Measurements from ENCODE around the gene OXLD1.

Gene OXLD1

GRCh38 chr17:81696218-81696941, 30.0 kb upstream of the OXLD1 start:
- Histone ChIP-seq H3K9me3 (ENCODE audit: low read depth, low read length) (no peaks in the 10 kb centered on the region), H3K27ac (no peak overlapping the region), H3K4me3 (no peak overlapping the region), H3K9ac (ENCODE audit: insufficient read length) (no peak overlapping the region), H3K36me3 (ENCODE audit: insufficient read depth, low read length) (peaks cover 79% of the 10 kb centered on the region)
- no peak for DNase-seq (ENCODE audit: low read depth, low spot score)
- no peak for TF ChIP-seq FOXP2 (optimal IDR thresholded peaks at IDR 0.05; ENCODE audit: control extremely low read depth, extremely low read length, insufficient read depth)
- TF ChIP-seq EZH2 (IDR thresholded peaks at IDR 0.05), result no peak
- TF ChIP-seq POLR2AphosphoS5 (IDR thresholded peaks at IDR 0.05; ENCODE audit: borderline replicate concordance, low read depth, low read length), result peak; percentile 15; the same call in 1 of the 2 replicates

GRCh38 chr17:81695801-81696200, 29.4 kb upstream of the OXLD1 start:
- no peak for TF ChIP-seq FOXP2 (optimal IDR thresholded peaks at IDR 0.05; ENCODE audit: control extremely low read depth, extremely low read length, insufficient read depth)
- TF ChIP-seq POLR2AphosphoS5 (IDR thresholded peaks at IDR 0.05; ENCODE audit: borderline replicate concordance, low read depth, low read length), result no peak
- TF ChIP-seq EZH2 (IDR thresholded peaks at IDR 0.05), result no peak
- Histone ChIP-seq H3K9me3 (ENCODE audit: low read depth, low read length) (no peaks in the 10 kb centered on the region), H3K4me3 (no peak overlapping the region), H3K27ac (no peak overlapping the region), H3K36me3 (ENCODE audit: insufficient read depth, low read length) (peaks cover 76% of the 10 kb centered on the region), H3K9ac (ENCODE audit: insufficient read length) (no peak overlapping the region)
- DNase-seq (ENCODE audit: low read depth, low spot score), result no peak

- Histone ChIP-seq H3K36me3 (ENCODE audit: insufficient read depth, low read length) (peaks cover 78% of the 10 kb centered on the region), H3K4me3 (no peak overlapping the region), H3K9me3 (ENCODE audit: low read depth, low read length) (no peaks in the 10 kb centered on the region), H3K27ac (no peak overlapping the region), H3K9ac (ENCODE audit: insufficient read length) (no peak overlapping the region)
- DNase-seq (ENCODE audit: low read depth, low spot score), result no peak
- TF ChIP-seq POLR2AphosphoS5 (IDR thresholded peaks at IDR 0.05; ENCODE audit: borderline replicate concordance, low read depth, low read length) (no peak; the same call in 1 of the 2 replicates), EZH2 (IDR thresholded peaks at IDR 0.05) (no peak), FOXP2 (optimal IDR thresholded peaks at IDR 0.05; ENCODE audit: control extremely low read depth, extremely low read length, insufficient read depth) (no peak)
These were observed 28.8 kb upstream of the OXLD1 start for GRCh38 chr17:81695211-81695610.

- TF ChIP-seq POLR2AphosphoS5 (IDR thresholded peaks at IDR 0.05; ENCODE audit: borderline replicate concordance, low read depth, low read length), result no peak
- Histone ChIP-seq H3K4me3 (no peak overlapping the region), H3K36me3 (ENCODE audit: insufficient read depth, low read length) (peaks cover 82% of the 10 kb centered on the region), H3K9ac (ENCODE audit: insufficient read length) (no peak overlapping the region), H3K27ac (no peak overlapping the region), H3K9me3 (ENCODE audit: low read depth, low read length) (no peaks in the 10 kb centered on the region)
- no peak for DNase-seq (ENCODE audit: low read depth, low spot score)
These were observed 28.4 kb upstream of the OXLD1 start for GRCh38 chr17:81694810-81695209.

- H3K36me3 ChIP-seq (ENCODE audit: insufficient read depth, low read length), result peaks cover 84% of the 10 kb centered on the region
These were observed 27.3 kb upstream of the OXLD1 start for GRCh38 chr17:81693509-81694210.

GRCh38 chr17:81691608-81692007, 25.2 kb upstream of the OXLD1 start:
- TF ChIP-seq EZH2 (IDR thresholded peaks at IDR 0.05), result no peak
- no peak for TF ChIP-seq FOXP2 (optimal IDR thresholded peaks at IDR 0.05; ENCODE audit: control extremely low read depth, extremely low read length, insufficient read depth)
- TF ChIP-seq POLR2AphosphoS5 (IDR thresholded peaks at IDR 0.05; ENCODE audit: borderline replicate concordance, low read depth, low read length), result no peak
- no peak overlapping the region for H3K4me3 ChIP-seq
- no peak overlapping the region for H3K27ac ChIP-seq
- DNase-seq (ENCODE audit: low read depth, low spot score), result no peak
- H3K36me3 ChIP-seq (ENCODE audit: insufficient read depth, low read length), result peaks cover 77% of the 10 kb centered on the region
- no peaks in the 10 kb centered on the region for H3K9me3 ChIP-seq (ENCODE audit: low read depth, low read length)
- no peak overlapping the region for H3K9ac ChIP-seq (ENCODE audit: insufficient read length)

More at GRCh38 chr17:81693509-81694210, 27.3 kb upstream of the OXLD1 start:
- Histone ChIP-seq H3K4me3 (no peak overlapping the region), H3K9me3 (ENCODE audit: low read depth, low read length) (no peaks in the 10 kb centered on the region), H3K27ac (no peak overlapping the region), H3K9ac (ENCODE audit: insufficient read length) (no peak overlapping the region)
- TF ChIP-seq EZH2 (IDR thresholded peaks at IDR 0.05), result no peak
- TF ChIP-seq POLR2AphosphoS5 (IDR thresholded peaks at IDR 0.05; ENCODE audit: borderline replicate concordance, low read depth, low read length), result no peak; the same call in 1 of the 2 replicates
- no peak for TF ChIP-seq FOXP2 (optimal IDR thresholded peaks at IDR 0.05; ENCODE audit: control extremely low read depth, extremely low read length, insufficient read depth)
- DNase-seq (ENCODE audit: low read depth, low spot score), result no peak

- peak overlapping the region; percentile 46; the same call in 1 of the 2 replicates for H3K27ac ChIP-seq
- peaks cover 77% of the 10 kb centered on the region for H3K36me3 ChIP-seq (ENCODE audit: insufficient read depth, low read length)
- TF ChIP-seq EZH2 (IDR thresholded peaks at IDR 0.05) (no peak), FOXP2 (optimal IDR thresholded peaks at IDR 0.05; ENCODE audit: control extremely low read depth, extremely low read length, insufficient read depth) (no peak), POLR2AphosphoS5 (IDR thresholded peaks at IDR 0.05; ENCODE audit: borderline replicate concordance, low read depth, low read length) (no peak)
- H3K4me3 ChIP-seq, result no peak overlapping the region
- no peak overlapping the region for H3K9ac ChIP-seq (ENCODE audit: insufficient read length)
- no peaks in the 10 kb centered on the region for H3K9me3 ChIP-seq (ENCODE audit: low read depth, low read length)
- no peak for DNase-seq (ENCODE audit: low read depth, low spot score)
These were observed 24.8 kb upstream of the OXLD1 start for GRCh38 chr17:81691196-81691595.

GRCh38 chr17:81690549-81690948, 24.1 kb upstream of the OXLD1 start:
- Histone ChIP-seq H3K9ac (ENCODE audit: insufficient read length) (no peak overlapping the region), H3K27ac (peak overlapping the region; percentile 46; the same call in 1 of the 2 replicates), H3K36me3 (ENCODE audit: insufficient read depth, low read length) (peaks cover 77% of the 10 kb centered on the region), H3K9me3 (ENCODE audit: low read depth, low read length) (no peaks in the 10 kb centered on the region), H3K4me3 (no peak overlapping the region)
- TF ChIP-seq FOXP2 (optimal IDR thresholded peaks at IDR 0.05; ENCODE audit: control extremely low read depth, extremely low read length, insufficient read depth) (no peak), EZH2 (IDR thresholded peaks at IDR 0.05) (no peak), POLR2AphosphoS5 (IDR thresholded peaks at IDR 0.05; ENCODE audit: borderline replicate concordance, low read depth, low read length) (no peak)
- DNase-seq (ENCODE audit: low read depth, low spot score), result no peak
